ENCODE results near the gene INTS14.

GRCh38 chr15:65638109-65638508, 27.2 kb upstream of the INTS14 start:
- TF ChIP-seq CTCF (IDR thresholded peaks at IDR 0.05) (no peak), POLR2A (IDR thresholded peaks at IDR 0.05) (no peak)
